ENCODE measurements around the gene PSMB2.

- TF ChIP-seq ZSCAN5A (tag by site-specific recombination; IDR thresholded peaks at IDR 0.05): no peak
- no peak for TF ChIP-seq YY2 (tag by site-specific recombination; IDR thresholded peaks at IDR 0.05)
- TF ChIP-seq PRDM1 (tag by site-specific recombination; IDR thresholded peaks at IDR 0.05): no peak
- TF ChIP-seq ZNF791 (tag by site-specific recombination; IDR thresholded peaks at IDR 0.05): no peak
- TF ChIP-seq, protein P1, sequence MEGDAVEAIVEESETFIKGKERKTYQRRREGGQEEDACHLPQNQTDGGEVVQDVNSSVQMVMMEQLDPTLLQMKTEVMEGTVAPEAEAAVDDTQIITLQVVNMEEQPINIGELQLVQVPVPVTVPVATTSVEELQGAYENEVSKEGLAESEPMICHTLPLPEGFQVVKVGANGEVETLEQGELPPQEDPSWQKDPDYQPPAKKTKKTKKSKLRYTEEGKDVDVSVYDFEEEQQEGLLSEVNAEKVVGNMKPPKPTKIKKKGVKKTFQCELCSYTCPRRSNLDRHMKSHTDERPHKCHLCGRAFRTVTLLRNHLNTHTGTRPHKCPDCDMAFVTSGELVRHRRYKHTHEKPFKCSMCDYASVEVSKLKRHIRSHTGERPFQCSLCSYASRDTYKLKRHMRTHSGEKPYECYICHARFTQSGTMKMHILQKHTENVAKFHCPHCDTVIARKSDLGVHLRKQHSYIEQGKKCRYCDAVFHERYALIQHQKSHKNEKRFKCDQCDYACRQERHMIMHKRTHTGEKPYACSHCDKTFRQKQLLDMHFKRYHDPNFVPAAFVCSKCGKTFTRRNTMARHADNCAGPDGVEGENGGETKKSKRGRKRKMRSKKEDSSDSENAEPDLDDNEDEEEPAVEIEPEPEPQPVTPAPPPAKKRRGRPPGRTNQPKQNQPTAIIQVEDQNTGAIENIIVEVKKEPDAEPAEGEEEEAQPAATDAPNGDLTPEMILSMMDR (tag by site-specific recombination; IDR thresholded peaks at IDR 0.05): no peak
These were observed 18.7 kb downstream of the PSMB2 start for GRCh38 chr1:35622510-35623178.

Measured in HEK293 (cell line).